B cell (primary cell): Measurements from ENCODE around the gene CALHM3.

Source experiments
- EZH2 ChIP-seq: IDR thresholded peaks from 2 replicates; pipeline ENCODE4 v1.6.1; 2012; ENCODE audit warnings: borderline replicate concordance, low read depth, mild to moderate bottlenecking, moderate library complexity, low read length; ENCODE audit not compliant: insufficient read depth, poor library complexity, severe bottlenecking
- TF ChIP-seq, protein P1 (sequence below): fragments of 200-600 bp; IDR thresholded peaks from one replicate; pipeline ENCODE4 v1.8.0; 2022; ENCODE audit warnings: antibody characterized with exemption, mild to moderate bottlenecking

DNA sequence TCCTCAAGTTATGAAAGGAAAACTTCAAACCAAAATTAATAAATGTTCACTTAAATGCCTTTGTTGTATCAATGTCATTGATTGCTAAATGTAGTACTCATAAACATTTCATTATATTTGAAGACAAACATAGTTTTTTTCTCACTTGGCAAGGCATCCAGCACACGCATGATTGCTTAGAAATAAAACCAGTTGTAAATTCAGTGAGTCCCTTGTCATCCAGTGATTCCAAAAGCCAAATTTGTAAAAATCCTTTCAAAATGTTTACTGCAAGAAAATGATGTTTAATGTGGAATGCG, 8.3 kb upstream of the CALHM3 start:
- TF ChIP-seq, protein P1, sequence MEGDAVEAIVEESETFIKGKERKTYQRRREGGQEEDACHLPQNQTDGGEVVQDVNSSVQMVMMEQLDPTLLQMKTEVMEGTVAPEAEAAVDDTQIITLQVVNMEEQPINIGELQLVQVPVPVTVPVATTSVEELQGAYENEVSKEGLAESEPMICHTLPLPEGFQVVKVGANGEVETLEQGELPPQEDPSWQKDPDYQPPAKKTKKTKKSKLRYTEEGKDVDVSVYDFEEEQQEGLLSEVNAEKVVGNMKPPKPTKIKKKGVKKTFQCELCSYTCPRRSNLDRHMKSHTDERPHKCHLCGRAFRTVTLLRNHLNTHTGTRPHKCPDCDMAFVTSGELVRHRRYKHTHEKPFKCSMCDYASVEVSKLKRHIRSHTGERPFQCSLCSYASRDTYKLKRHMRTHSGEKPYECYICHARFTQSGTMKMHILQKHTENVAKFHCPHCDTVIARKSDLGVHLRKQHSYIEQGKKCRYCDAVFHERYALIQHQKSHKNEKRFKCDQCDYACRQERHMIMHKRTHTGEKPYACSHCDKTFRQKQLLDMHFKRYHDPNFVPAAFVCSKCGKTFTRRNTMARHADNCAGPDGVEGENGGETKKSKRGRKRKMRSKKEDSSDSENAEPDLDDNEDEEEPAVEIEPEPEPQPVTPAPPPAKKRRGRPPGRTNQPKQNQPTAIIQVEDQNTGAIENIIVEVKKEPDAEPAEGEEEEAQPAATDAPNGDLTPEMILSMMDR: no peak
- TF ChIP-seq EZH2: no peak
